HepG2 (cell line): Measurements from ENCODE around the gene PREX1. TPM values are rescaled to one million over a fixed set of nuclear protein-coding genes. Genes with fewer than 3 reads are reported as not detected.

Experiments used
- CBFB ChIP-seq: sonication (generic); formaldehyde crosslinking; IDR thresholded peaks from 2 replicates; pipeline ENCODE4 v1.4.0; 2020; ENCODE audit warnings: missing genetic modification reagents
- GABPB1 ChIP-seq: IDR thresholded peaks from 2 replicates; pipeline ENCODE4 v1.6.1; 2016; ENCODE audit warnings: mild to moderate bottlenecking, missing genetic modification reagents, moderate library complexity, missing compliant biosample characterization
- RELA ChIP-seq: sonication (generic); formaldehyde crosslinking; IDR thresholded peaks from 2 replicates; pipeline ENCODE4 v1.4.0; 2020; ENCODE audit warnings: missing genetic modification reagents
- SALL2 ChIP-seq: sonication (generic); formaldehyde crosslinking; IDR thresholded peaks from 2 replicates; pipeline ENCODE4 v1.8.1; 2023; ENCODE audit warnings: mild to moderate bottlenecking, missing genetic modification reagents, inconsistent platforms
- SOX6 ChIP-seq, 2 experiments: fragments of 450-650 bp in 1 of 2; sonication (generic) in 1 of 2; formaldehyde crosslinking in 1 of 2; IDR thresholded peaks; 2 replicates each; pipeline versions ENCODE4 v1.4.0 to v1.6.1; 2017 to 2020; ENCODE audit warnings: antibody characterized with exemption in 1 of 2, mild to moderate bottlenecking in 1 of 2, missing genetic modification reagents in 1 of 2
- TCF7L2 ChIP-seq: IDR thresholded peaks from 2 replicates; pipeline ENCODE4 v1.6.1; 2011; ENCODE audit warnings: mild to moderate bottlenecking, low read depth, low read length, moderate library complexity
- ZFY ChIP-seq: sonication (generic); formaldehyde crosslinking; IDR thresholded peaks from 2 replicates; pipeline ENCODE4 v1.4.0; 2020; ENCODE audit warnings: missing genetic modification reagents
- ZNF501 ChIP-seq: sonication (generic); formaldehyde crosslinking; IDR thresholded peaks from 2 replicates; pipeline ENCODE4 v1.5.1; 2020; ENCODE audit warnings: mild to moderate bottlenecking, moderate library complexity, missing genetic modification reagents
- ZNF557 ChIP-seq: sonication (generic); formaldehyde crosslinking; IDR thresholded peaks from 2 replicates; pipeline ENCODE4 v1.4.0; 2020; ENCODE audit warnings: missing genetic modification reagents
- ZSCAN30 ChIP-seq: sonication (generic); formaldehyde crosslinking; IDR thresholded peaks from 2 replicates; pipeline ENCODE4 v1.5.0; 2020; ENCODE audit warnings: mild to moderate bottlenecking, missing genetic modification reagents
- polyA plus RNA-seq, 8 experiments: library from polyadenylated mRNA; depleted of rRNA in 3 of 8; stranded (reverse) in 7 of 8; unstranded in 1 of 8; fragments of >200 nt; fragmentation: Illumina TruSeq in 4 of 8; extraction: Trizol in 4 of 8; gene quantifications; 2 replicates each; pipeline versions ENCODE4 v1.2.1 to v1.2.3, GENCODE V29; 2011 to 2016; ENCODE audit warnings: low read depth in 4 of 8, missing spikeins in 1 of 8, mixed read lengths in 1 of 8; ENCODE audit not compliant: insufficient read depth in 1 of 8
- total RNA-seq, 5 experiments: library from RNA; depleted of rRNA; stranded (reverse); fragments of >200 nt; fragmentation: Illumina TruSeq; extraction: Trizol; gene quantifications; 2 replicates each; pipeline ENCODE4 v1.2.3, GENCODE V29; 2016; ENCODE audit warnings: low read depth in 1 of 5
- TF ChIP-seq, protein P1 (sequence below): sonication (generic); formaldehyde crosslinking; IDR thresholded peaks from 2 replicates; pipeline ENCODE4 v1.8.1; 2023; ENCODE audit warnings: mild to moderate bottlenecking, missing genetic modification reagents
- TF ChIP-seq, protein P2 (sequence below): sonication (generic); formaldehyde crosslinking; conservative IDR thresholded peaks from 2 replicates; pipeline ENCODE4 v1.4.0; 2020; ENCODE audit warnings: missing genetic modification reagents
- TF ChIP-seq, protein P3 (sequence below): IDR thresholded peaks from 2 replicates; pipeline ENCODE4 v1.6.1; 2016; ENCODE audit warnings: low read depth, missing genetic modification reagents, missing compliant biosample characterization
- TF ChIP-seq, protein P4 (sequence below): IDR thresholded peaks from 2 replicates; pipeline ENCODE4 v1.6.1; 2016; ENCODE audit warnings: missing compliant biosample characterization, missing genetic modification reagents, borderline replicate concordance
- TF ChIP-seq, protein P5 (sequence below): sonication (generic); formaldehyde crosslinking; IDR thresholded peaks from 2 replicates; pipeline ENCODE4 v1.4.0; 2020; ENCODE audit warnings: missing genetic modification reagents; ENCODE audit errors: not compliant biosample characterization

Gene PREX1
- total and polyA plus RNA-seq, 2 of the 13 experiments (the other 11 are each of a cell fraction or from before 2014, with no cell fraction given): 0.02 to 0.04 TPM

DNA sequence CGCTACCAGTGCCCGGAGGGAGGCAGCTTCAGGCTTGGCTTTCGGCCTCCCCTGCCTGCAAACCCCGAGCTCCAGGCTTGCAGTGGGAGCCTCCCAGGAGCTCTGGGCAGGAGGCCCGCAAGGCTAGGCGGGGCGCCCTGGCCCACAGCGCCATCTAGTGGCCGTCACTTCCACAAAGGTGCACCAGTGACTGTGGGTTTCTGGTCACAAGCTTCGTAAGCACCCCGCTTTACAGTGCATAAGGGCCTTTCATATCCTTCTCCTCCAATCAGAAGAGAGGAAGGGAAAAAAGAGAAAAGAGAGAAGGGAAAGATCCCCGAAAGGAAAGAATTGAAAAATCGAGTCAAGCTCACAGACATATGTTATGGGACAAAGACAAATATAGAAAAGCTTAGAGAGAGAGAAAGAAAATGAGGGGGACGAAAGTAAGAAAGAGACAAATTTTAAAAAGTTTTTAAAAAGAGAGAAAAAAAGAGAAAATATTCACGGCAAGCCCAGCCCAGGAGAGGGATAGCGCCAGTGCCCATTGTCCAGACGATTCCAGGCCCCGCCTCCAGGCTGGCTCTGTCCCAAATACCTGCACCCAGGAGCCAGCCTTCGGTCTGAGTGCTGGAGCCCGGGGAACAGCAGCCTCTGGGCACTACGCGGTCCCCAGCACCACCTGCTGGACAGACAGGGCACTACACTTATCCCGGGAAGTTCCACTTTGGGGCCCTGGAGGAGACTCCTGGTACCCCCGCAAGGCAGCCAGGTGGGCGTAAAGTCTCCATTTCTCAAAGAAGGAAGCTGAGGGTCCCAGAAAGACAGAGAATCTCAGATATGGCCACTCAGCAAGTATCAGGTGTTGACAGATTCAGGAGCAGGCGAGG lies 207.1 kb downstream of the PREX1 start (continued):
- TF ChIP-seq CBFB (CRISPR knock-in tag) (peak; percentile 72; the same call in 1 of the 2 replicates), ZFY (CRISPR knock-in tag) (peak; percentile 26; the same call in 1 of the 2 replicates), GABPB1 (CRISPR knock-in tag) (peak; percentile 41; the same call in 1 of the 2 replicates), ZNF557 (CRISPR knock-in tag) (peak; percentile 36; the same call in 1 of the 2 replicates), SOX6 (IDR thresholded peaks at IDR 0.05) (no peak), SOX6 (CRISPR knock-in tag; IDR thresholded peaks at IDR 0.05) (peak; percentile 38), ZNF501 (CRISPR knock-in tag) (peak; percentile 73; the same call in 1 of the 2 replicates), TCF7L2 (no peak), SALL2 (CRISPR knock-in tag) (peak; percentile 48; the same call in 1 of the 2 replicates), RELA (0 out of 2 replicates have a peak, but pooled peaks have one; percentile 66), ZSCAN30 (CRISPR knock-in tag) (peak; percentile 59; the same call in 1 of the 2 replicates)
- TF ChIP-seq, protein P1, sequence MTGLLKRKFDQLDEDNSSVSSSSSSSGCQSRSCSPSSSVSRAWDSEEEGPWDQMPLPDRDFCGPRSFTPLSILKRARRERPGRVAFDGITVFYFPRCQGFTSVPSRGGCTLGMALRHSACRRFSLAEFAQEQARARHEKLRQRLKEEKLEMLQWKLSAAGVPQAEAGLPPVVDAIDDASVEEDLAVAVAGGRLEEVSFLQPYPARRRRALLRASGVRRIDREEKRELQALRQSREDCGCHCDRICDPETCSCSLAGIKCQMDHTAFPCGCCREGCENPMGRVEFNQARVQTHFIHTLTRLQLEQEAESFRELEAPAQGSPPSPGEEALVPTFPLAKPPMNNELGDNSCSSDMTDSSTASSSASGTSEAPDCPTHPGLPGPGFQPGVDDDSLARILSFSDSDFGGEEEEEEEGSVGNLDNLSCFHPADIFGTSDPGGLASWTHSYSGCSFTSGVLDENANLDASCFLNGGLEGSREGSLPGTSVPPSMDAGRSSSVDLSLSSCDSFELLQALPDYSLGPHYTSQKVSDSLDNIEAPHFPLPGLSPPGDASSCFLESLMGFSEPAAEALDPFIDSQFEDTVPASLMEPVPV (CRISPR knock-in tag): peak; percentile 52; the same call in 1 of the 2 replicates
- TF ChIP-seq, protein P2, sequence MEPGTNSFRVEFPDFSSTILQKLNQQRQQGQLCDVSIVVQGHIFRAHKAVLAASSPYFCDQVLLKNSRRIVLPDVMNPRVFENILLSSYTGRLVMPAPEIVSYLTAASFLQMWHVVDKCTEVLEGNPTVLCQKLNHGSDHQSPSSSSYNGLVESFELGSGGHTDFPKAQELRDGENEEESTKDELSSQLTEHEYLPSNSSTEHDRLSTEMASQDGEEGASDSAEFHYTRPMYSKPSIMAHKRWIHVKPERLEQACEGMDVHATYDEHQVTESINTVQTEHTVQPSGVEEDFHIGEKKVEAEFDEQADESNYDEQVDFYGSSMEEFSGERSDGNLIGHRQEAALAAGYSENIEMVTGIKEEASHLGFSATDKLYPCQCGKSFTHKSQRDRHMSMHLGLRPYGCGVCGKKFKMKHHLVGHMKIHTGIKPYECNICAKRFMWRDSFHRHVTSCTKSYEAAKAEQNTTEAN (CRISPR knock-in tag): no peak
- TF ChIP-seq, protein P3, sequence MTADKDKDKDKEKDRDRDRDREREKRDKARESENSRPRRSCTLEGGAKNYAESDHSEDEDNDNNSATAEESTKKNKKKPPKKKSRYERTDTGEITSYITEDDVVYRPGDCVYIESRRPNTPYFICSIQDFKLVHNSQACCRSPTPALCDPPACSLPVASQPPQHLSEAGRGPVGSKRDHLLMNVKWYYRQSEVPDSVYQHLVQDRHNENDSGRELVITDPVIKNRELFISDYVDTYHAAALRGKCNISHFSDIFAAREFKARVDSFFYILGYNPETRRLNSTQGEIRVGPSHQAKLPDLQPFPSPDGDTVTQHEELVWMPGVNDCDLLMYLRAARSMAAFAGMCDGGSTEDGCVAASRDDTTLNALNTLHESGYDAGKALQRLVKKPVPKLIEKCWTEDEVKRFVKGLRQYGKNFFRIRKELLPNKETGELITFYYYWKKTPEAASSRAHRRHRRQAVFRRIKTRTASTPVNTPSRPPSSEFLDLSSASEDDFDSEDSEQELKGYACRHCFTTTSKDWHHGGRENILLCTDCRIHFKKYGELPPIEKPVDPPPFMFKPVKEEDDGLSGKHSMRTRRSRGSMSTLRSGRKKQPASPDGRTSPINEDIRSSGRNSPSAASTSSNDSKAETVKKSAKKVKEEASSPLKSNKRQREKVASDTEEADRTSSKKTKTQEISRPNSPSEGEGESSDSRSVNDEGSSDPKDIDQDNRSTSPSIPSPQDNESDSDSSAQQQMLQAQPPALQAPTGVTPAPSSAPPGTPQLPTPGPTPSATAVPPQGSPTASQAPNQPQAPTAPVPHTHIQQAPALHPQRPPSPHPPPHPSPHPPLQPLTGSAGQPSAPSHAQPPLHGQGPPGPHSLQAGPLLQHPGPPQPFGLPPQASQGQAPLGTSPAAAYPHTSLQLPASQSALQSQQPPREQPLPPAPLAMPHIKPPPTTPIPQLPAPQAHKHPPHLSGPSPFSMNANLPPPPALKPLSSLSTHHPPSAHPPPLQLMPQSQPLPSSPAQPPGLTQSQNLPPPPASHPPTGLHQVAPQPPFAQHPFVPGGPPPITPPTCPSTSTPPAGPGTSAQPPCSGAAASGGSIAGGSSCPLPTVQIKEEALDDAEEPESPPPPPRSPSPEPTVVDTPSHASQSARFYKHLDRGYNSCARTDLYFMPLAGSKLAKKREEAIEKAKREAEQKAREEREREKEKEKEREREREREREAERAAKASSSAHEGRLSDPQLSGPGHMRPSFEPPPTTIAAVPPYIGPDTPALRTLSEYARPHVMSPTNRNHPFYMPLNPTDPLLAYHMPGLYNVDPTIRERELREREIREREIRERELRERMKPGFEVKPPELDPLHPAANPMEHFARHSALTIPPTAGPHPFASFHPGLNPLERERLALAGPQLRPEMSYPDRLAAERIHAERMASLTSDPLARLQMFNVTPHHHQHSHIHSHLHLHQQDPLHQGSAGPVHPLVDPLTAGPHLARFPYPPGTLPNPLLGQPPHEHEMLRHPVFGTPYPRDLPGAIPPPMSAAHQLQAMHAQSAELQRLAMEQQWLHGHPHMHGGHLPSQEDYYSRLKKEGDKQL (CRISPR knock-in tag): no peak
- TF ChIP-seq, protein P4, sequence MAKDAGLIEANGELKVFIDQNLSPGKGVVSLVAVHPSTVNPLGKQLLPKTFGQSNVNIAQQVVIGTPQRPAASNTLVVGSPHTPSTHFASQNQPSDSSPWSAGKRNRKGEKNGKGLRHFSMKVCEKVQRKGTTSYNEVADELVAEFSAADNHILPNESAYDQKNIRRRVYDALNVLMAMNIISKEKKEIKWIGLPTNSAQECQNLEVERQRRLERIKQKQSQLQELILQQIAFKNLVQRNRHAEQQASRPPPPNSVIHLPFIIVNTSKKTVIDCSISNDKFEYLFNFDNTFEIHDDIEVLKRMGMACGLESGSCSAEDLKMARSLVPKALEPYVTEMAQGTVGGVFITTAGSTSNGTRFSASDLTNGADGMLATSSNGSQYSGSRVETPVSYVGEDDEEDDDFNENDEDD (CRISPR knock-in tag): peak; percentile 32; the same call in 1 of the 2 replicates
- TF ChIP-seq, protein P5, sequence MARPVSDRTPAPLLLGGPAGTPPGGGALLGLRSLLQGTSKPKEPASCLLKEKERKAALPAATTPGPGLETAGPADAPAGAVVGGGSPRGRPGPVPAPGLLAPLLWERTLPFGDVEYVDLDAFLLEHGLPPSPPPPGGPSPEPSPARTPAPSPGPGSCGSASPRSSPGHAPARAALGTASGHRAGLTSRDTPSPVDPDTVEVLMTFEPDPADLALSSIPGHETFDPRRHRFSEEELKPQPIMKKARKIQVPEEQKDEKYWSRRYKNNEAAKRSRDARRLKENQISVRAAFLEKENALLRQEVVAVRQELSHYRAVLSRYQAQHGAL (CRISPR knock-in tag): no peak
